LNCAP (cell line): ENCODE results near the gene UNC119B.

Source experiments
- TF ChIP-seq, protein P1 (sequence below): fragments of 450-650 bp; IDR thresholded peaks from 2 replicates; pipeline ENCODE4 v1.5.1; 2017; ENCODE audit warnings: mild to moderate bottlenecking

UNC119B gene

DNA sequence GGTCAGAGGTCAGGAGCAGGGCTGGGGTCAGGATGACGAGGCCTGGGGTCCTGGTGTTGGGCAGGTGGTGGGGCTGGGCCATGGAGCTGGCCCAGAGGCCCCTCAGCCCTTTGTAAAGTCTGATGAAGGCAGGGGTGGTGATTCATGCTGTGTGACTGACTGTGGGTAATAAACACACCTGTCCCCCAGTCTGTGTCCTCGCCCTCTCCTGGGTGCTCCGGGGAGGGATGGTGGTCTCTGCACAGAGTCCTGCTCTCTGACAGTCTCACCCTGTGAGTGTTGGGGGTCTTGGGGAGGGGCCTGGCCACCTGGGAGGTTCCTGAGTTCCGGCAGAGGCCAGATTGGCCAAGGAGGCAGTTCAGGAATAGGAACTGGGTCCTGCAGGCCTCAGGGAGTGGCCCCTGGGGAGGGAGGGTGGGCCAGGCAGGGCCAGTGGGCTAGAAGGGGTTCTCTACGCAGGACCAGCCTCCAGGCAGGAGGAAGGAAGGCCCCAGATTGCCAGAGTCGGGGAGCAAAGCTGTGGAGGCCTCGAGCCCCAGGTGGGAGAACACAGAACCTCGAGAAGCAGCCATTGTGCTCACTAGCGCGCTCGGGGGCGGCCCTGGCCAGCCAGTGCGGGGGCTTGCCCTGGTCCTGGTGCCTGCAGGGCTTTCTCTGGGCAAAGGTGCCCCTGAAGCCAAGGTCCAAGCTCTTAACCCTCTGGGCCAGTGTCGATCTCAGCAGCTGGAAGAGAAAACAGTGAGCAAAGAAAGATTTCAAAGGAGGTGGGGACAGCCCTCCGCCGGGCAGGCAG lies 29.8 kb downstream of the UNC119B start:
- TF ChIP-seq, protein P1, sequence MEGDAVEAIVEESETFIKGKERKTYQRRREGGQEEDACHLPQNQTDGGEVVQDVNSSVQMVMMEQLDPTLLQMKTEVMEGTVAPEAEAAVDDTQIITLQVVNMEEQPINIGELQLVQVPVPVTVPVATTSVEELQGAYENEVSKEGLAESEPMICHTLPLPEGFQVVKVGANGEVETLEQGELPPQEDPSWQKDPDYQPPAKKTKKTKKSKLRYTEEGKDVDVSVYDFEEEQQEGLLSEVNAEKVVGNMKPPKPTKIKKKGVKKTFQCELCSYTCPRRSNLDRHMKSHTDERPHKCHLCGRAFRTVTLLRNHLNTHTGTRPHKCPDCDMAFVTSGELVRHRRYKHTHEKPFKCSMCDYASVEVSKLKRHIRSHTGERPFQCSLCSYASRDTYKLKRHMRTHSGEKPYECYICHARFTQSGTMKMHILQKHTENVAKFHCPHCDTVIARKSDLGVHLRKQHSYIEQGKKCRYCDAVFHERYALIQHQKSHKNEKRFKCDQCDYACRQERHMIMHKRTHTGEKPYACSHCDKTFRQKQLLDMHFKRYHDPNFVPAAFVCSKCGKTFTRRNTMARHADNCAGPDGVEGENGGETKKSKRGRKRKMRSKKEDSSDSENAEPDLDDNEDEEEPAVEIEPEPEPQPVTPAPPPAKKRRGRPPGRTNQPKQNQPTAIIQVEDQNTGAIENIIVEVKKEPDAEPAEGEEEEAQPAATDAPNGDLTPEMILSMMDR = no peak

DNA sequence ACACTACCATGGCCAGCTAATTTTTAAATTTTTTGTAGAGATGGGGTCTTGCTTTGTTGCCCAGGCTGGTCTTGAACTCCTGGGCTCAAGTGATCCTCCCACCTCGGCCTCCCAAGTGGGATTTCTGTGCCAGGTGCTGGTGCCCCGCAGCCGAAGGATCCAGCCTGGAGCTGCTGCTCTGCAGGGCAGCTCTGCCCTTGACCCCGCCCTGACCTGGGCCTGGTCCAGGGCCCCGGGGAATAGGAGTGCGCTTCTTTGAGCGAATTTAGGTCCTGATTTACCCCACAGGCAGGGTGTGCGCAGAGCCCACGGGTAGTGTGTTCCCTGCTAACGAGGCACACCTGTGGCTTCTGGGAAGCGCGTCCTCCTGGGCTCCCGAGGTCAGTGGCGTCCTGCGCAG lies 30.6 kb downstream of the UNC119B start:
- TF ChIP-seq, protein P1 = no peak

DNA sequence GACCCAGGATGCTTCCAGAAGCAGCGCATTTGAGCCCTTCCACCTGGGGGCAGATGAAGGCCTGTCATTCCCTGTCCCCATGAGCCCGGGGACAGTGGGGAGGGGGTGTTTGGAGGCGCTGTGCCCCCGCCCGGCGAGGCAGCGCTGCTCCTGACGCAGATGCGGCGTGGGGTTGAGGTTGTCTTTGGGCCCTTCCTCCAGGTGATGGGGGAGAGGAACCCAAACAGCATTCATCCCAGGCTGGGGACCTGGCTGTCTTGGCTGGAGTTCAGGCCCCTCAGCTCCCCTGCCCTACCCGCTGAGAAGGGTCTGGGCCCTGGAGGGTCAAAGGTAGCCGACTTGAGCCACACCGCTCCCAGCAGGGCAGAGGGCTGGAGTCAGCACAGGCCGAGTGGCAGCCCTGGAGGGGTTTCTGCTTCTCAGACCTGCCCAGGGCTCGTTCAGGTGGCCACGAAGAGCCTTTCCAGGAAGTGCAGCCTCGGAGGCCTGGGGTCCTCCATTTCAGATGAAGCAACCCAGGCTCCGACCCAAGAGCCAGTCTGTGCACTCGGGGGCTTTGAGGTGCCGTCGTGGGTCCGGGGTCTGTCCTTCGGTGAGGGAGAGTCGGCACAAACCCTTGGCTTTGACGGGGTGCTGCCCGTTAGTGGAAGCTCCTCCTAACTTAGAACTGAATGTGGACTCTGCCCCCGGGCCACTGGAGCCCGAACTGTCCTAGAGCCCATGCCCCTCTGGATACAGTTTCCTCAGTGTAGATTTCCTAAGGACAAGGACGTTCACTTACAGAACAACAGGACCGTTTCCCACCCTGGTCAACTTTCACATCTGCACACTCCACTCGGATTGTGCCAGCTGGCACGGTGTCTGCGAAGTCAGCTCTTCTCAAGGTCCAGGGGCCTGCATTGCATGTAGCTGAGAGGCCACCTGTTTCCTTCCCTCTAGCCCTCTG lies 31.5 kb downstream of the UNC119B start:
- TF ChIP-seq, protein P1 = no peak

DNA sequence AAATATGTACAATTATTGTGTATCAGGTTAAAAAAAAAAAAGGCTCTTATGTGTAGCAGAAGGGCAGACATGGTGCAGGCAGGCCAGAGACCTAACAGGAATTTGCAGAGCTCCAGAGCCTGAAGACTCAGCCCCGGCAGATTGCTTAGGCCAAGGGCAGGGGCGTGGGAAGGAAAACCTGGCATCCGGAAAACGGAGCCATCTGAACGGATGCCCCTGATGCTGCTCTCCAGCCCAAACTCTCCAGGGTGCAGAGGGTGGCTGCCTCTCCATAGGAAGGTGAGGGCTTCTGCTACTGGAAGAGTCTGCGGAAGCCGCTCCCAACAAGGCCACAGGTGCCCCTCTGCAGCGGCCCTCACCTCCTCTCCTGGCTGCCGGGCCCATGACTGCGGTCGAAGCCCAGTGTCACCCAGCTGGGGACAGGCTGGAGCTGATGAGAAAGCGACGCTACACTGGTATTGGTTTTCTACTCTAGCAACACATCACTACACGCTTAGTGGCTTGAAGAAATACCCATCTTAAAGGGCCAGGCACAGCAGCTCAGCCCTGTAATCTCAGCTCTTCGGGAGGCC lies 34.8 kb downstream of the UNC119B start:
- TF ChIP-seq, protein P1 = no peak

DNA sequence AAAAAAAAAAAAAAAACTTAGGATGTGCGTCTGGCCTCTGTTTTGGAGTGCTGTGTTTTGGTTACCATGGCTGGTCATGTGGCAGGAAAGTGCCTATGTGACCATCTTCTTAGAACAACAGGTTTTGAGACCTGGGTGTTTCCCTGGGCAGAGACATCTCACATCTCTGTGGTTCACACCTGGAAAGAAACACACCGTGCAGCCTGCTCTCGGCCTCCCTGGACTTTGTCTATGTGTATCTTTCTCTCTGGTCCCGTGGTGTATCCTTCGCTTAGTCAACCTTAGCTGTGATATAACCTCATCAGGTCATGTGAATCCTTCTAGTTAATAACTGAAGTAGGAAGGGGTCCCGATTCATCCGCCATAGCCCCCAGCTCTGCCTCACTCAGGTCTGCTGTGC lies 38.0 kb downstream of the UNC119B start:
- TF ChIP-seq, protein P1 = no peak

DNA sequence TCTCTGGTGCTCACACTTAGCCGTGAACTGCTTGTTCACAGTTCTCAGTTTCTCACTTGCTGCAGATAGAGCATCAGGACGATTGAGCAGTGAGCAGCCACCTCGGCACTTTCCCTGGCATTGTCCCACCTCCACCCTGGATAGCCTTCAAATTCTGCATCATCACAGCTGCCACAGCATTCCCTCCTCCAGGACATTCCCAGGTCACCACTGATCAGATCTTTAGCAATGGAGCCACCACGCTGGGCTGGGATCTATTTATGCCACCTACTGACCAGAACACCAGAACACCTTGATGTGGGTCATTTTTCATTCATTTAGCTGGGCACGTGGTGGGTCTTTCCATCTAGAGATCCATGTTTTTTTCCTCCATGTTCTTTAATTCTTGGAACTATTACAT lies 39.0 kb downstream of the UNC119B start:
- TF ChIP-seq, protein P1 = no peak

DNA sequence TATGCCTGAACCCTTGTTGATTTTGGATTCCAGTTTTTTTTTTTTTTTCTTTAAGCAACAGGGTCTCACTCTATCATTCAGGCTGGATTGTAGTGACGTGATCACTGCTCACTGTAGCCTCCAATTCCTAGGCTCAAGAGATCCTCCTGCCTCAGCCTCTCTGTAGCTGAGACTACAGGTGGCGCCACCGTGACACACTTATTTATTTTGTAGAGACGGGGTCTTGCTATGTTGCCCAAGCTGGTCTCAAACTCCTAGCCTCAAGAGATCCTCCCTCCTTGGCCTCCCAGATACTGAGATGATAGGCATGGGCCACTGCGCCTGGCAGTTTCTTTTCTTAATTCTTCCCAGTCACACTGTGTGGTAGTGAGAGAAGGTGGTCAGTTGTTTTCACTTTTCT lies 40.5 kb downstream of the UNC119B start:
- TF ChIP-seq, protein P1 = no peak
